ENCODE measurements around the gene TTC34.
"Not testable (repeated sequence)": the region's sequence is repeated elsewhere in the genome, so short reads cannot be mapped to it uniquely, and the experiment has no call there.

The TTC34 gene

DNA sequence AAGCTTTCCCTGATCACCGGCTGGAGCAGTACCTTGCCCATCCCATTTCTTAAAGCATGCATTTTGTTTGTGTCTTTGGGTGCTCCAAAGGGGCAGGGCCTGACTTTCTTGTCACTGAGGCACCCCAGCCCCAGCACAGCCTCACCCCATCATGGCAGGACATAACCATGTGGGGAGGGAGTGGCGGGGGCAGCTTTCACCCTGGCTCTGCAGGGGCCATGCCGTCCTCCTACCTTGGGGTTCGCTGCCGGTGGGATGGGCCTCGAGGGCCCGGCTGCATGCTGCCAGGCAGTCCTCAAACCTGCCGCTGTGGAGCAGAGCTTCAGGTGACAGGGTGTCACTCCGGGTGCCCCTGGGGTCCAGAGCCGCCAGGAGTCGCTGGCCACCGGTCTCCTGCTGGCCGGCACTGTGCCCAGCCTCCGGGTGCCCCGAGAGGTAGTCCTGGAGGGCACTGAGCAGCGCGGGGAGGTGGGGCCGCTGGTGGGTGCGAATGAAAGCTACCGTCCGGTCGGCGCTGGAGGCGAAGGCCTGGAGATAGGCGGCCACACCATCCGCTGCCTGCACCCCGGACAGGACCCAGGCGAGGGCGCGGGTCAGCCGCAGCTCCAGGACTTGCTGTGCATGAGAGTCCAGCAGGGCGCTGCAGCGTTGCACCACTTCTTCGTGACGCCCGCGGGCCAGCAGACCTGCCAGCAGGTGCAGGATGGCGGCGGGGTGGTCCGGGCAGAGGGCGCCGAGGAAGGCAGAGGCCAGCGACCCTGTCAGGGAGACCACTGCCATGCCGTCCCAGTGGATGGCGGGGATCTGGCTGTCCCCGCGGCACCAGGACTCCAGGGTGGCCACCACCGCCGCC, 1.5 kb downstream of the TTC34 start:
- in situ Hi-C loops (cut with HindIII; ENCODE audit: low sequenced_read_pairs), result no loop called here
- TF ChIP-seq, protein P1, sequence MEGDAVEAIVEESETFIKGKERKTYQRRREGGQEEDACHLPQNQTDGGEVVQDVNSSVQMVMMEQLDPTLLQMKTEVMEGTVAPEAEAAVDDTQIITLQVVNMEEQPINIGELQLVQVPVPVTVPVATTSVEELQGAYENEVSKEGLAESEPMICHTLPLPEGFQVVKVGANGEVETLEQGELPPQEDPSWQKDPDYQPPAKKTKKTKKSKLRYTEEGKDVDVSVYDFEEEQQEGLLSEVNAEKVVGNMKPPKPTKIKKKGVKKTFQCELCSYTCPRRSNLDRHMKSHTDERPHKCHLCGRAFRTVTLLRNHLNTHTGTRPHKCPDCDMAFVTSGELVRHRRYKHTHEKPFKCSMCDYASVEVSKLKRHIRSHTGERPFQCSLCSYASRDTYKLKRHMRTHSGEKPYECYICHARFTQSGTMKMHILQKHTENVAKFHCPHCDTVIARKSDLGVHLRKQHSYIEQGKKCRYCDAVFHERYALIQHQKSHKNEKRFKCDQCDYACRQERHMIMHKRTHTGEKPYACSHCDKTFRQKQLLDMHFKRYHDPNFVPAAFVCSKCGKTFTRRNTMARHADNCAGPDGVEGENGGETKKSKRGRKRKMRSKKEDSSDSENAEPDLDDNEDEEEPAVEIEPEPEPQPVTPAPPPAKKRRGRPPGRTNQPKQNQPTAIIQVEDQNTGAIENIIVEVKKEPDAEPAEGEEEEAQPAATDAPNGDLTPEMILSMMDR (IDR thresholded peaks at IDR 0.05; ENCODE audit: low read depth, low read length, missing control alignments), result no peak
- no peak for DNase-seq (ENCODE audit: low read depth)
- H3K4me3 ChIP-seq (ENCODE audit: low read depth, low read length), result no peak overlapping the region

DNA sequence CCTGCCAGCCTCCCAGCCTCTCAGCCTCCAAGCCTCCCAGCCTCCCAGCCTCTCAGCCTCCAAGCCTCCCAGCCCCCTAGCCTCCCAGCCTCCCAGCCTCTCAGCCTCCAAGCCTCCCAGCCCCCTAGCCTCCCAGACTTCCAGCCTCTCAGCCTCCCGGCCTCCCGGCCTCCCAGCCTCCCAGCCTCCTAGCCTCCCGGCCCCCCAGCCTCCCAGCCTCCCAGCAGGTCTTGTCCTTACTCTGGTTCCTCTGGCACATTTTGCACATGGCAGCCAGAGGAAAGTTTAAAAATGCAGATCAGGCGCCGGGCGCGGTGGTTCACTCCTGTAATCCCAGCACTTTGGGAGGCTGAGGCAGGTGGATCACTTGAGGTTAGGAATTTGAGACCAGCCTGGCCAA, 2.5 kb downstream of the TTC34 start:
- H3K4me3 ChIP-seq (ENCODE audit: low read depth, low read length); DNase-seq (ENCODE audit: low read depth); in situ Hi-C loops (cut with HindIII; ENCODE audit: low sequenced_read_pairs): not testable (repeated sequence)

DNA sequence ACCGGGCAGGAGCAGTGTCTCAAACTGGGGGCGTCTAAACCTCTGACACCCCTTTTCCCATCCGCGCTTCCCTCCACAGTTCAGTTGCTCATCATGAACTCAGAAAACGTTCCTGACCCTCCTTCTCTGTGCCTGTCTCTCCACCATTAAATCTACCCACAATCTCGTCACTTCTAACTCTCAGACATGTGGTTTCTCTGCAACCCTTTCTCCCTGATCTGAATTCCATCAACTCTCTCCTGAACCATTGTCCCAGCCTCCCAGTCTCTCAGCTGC, 3.8 kb downstream of the TTC34 start:
- TF ChIP-seq, protein P1 (IDR thresholded peaks at IDR 0.05; ENCODE audit: low read depth, low read length, missing control alignments), result no peak
- no peak overlapping the region for H3K4me3 ChIP-seq (ENCODE audit: low read depth, low read length)
- no peak for DNase-seq (ENCODE audit: low read depth)
- in situ Hi-C loops (cut with HindIII; ENCODE audit: low sequenced_read_pairs), result no loop called here

DNA sequence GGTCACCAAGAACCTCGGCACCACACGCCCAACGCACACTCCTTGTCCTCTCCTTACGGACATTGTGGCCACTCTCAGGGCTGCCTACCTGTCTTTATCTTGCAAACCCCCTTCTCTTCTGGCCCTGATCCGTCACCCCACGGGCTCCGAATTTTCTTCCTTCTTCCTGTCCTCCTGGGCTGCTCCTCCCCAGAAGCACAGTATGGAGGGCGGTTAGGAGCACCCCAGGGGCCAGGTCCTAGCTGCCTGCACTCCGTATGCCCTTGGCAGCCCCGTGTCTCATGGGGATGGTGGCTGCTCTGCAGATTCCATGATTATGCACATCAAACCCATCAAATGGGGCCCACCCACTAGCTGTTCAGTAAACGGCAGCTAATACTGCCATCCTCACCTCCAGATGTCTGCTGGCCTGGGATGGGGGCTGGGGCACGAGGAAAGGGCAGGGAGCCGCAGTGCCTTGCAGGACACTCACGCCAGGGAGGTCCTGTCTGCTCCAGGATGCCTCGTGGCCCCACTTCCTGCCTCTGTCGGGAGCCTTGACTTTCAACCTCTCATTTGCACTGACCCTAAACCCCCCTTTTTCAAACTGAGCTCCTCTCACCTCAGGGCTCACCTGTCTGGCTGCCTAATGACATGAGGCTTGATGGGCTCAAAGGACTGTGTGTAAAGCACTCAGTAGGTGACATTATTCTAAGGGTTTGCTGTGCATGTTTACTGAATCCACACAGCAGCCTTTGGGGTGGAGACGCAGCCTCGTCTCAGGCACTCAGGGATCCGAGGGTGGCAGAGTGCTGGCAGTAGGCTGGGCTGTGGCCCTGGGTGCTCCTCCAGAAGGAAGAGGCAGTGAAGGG, 4.4 kb downstream of the TTC34 start:
- DNase-seq (ENCODE audit: low read depth), result no peak
- in situ Hi-C loops (cut with HindIII; ENCODE audit: low sequenced_read_pairs), result no loop called here
- TF ChIP-seq, protein P1 (IDR thresholded peaks at IDR 0.05; ENCODE audit: low read depth, low read length, missing control alignments), result no peak
- H3K4me3 ChIP-seq (ENCODE audit: low read depth, low read length), result no peak overlapping the region

DNA sequence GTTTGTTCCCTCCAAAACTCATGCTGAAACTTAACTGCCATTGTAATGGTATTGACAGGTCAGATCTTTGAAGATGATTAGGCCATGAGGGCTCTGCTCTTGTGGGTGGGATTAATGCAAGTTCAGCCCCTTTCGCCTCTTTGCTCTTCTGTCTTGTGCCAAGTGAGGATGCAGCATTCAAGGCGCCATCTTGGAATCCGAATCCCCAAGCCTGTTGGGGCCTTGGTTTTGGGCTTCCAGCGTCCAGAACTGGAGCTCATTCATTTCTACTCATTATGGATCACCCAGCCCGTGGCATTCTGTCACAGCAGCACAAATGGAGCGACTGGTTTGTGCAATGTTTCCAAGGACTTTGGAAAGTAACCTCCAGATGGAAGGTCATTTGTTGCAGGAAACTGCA, 5.6 kb downstream of the TTC34 start:
- no peak overlapping the region for H3K4me3 ChIP-seq (ENCODE audit: low read depth, low read length)
- in situ Hi-C loops (cut with HindIII; ENCODE audit: low sequenced_read_pairs), result no loop called here
- no peak for DNase-seq (ENCODE audit: low read depth)
- TF ChIP-seq, protein P1 (IDR thresholded peaks at IDR 0.05; ENCODE audit: low read depth, low read length, missing control alignments), result no peak

DNA sequence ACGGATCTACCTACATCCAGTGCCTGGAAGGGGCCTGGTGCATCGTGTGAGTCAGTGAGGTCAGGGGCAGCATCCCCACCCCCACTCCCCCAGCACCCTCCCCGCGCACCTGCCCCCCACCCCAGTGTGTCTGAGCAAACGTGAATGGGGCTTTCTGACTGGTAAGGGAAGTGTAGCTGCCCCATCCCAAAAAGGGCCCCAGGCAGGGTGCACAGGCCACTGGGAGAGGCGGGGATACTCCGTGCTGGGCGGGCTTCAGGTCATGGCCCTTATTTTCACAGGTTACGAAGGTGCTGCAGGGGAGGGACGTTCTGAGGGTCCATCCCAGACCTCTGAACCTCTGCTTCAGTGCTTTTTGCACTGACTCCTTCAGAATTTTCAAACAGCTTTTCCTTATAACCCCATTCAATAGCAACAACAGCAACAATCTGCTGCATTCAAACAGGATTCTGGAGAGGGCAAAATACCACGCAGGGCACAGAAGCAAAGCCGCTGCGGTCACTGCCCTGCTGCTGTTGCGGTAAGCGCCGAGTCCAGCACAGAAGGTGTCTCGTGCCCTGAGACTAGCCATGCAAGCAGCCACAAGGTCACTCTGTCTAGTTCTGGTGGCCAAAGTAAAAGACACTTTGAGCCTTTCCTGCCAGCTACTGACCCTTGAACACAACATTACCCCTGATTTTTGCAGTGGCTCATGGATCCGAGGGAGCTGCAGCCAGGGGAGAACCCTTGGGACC, 10.3 kb downstream of the TTC34 start:
- in situ Hi-C loops (cut with HindIII; ENCODE audit: low sequenced_read_pairs), result no loop called here
- TF ChIP-seq, protein P1 (IDR thresholded peaks at IDR 0.05; ENCODE audit: low read depth, low read length, missing control alignments), result no peak
- no peak for DNase-seq (ENCODE audit: low read depth)
- H3K4me3 ChIP-seq (ENCODE audit: low read depth, low read length), result no peak overlapping the region
